HG03097 (cell line): ENCODE results near the gene NIP7.
"Not testable (repeated sequence)": the region's sequence is repeated elsewhere in the genome, so short reads cannot be mapped to it uniquely, and the experiment has no call there.

Source experiments
- ATAC-seq: cut with Tn5 transposase; IDR thresholded peaks from one replicate; pipeline ENCODE4 v1.9.1; 2021; ENCODE audit not compliant: unreplicated experiment, low FRiP score

The NIP7 gene

DNA sequence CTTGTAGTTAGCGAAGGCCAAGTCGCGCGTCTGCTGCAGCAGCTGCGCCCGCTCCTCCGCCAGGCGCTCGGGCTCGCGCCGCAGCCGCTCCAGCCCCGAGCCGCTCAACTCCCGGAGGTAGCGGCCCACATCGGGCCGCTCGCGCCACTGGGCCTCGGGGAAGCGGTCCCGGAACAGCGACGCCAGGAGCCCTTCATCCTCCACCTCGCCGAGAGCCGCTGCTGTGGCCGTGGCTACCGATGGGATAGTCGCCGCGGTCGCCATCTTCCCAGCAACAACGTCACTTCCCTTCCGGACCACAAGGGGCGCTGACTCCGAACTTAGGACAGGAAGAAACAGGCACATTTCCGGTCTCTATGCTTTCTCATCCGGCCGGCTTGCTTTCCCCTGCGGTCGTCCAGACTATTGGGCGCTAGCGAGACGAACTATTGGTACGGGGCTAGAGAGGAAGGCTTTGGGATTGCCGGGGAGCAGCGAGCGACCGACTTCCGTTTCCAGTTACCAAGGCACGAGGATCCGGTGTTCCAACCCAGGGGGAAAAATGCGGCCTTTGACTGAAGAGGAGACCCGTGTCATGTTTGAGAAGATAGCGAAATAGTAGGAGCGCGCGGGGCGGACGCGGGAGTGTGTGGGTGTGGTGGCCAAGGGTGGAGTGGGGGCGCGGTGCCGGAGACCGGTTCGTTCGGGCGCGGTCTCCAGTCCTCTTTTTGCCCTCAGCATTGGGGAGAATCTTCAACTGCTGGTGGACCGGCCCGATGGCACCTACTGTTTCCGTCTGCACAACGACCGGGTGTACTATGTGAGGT is at the start of gene NIP7, which contains the start of gene COG8:
Gene NIP7 (plus strand): TSS at position 484 of the 806 bp plus-strand sequence. CDS start 58 bp downstream, at position 542.
Gene COG8 (minus strand): TSS at position 276 of the 806 bp plus-strand sequence. CDS start 12 bp downstream, at position 264.
- ATAC-seq: peak; percentile 85

DNA sequence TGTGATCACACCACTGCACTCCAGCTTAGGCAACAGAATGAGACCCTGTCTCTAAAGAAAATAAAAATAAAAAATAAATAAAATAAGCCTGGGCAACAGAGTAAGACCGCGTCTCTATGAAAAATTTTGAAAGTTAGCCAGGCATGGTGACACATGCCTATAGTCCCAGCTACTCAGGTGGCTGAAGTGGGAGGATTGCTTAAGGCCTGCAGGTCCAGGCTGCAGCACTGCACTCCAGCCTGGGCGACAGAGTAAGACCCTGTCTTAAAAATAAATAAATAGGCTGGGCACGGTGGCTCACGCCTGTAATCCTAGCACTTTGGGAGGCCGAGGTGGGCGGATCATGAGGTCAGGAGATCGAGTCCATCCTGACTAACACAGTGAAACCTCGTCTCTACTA is 47.9 kb upstream of the NIP7 start:
- not testable (repeated sequence) for ATAC-seq

DNA sequence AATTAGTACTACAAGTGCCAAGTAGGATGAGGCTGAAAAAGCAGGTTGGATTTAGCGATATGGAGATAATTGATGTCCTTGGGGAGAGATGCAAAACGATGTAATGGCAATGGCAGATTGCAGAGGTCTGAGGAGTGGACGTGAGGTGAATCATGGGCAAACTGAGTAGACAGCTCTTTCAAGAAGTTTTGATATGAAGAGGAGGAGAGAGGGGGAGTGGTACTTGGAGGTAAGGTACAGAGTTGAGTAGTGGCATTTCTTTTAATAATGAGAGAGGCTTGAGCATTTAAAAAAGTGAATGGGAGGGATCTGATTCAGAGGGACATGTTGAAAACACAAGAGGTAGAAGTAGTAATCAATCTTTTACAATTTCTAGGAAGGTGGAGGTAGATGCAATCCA is 46.2 kb upstream of the NIP7 start:
- no peak for ATAC-seq

DNA sequence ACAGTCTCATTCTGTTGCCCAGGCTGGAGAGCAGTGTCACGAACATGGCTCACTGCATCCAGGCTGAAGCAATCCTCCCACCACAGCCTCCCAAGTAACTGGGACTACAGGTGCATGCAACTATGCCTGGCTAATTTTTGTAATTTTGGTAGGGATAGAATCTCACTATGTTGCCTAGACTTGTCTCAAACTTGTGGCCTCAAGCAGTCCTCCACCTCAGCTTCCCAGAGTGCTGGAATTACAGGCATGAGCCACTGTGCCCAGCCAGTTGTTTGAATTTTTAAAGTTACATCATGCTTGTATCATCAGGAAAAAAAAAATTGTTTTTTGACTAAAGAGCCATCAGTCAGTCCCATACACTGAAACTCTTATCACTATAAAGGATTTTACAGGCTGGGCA is 45.5 kb upstream of the NIP7 start:
- no peak for ATAC-seq

DNA sequence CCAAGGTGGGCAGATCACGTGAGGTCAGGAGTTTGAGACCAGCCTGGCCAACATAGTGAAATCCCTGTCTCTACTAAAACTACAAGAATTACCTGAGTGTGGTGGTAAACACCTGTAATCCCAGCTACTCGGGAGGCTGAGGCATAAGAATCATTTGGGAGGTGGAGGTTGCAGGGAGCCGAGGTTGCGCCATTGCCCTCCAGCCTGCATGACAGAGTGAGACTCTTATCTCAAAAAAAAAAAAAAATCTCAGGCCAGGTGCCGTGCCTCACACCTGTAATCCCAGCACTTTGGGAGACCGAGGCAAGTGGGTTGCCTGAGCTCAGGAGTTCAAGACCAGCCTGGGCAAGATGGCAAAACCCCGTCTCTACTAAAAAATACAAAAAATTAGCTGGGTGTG is 42.8 kb upstream of the NIP7 start:
- ATAC-seq: not testable (repeated sequence)

DNA sequence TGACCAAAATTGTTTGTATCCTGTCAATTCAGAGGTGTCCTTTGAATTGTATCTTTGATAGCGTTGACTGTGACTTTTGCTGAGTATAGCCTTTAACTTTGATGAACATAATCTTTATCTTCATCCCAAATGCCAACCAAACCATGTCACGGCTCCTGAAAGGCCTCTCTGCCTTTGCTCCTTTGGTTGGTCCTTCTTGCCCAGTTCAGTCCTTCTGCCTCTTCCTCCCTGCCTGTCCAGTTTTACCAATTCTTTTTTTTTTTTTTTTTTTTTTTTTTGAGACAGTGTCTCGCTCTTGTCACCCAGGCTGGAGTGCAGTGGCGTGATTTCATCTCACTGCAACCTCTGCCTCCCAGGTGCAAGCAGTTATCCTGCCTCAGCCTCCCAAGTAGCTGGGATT is 41.3 kb upstream of the NIP7 start:
- ATAC-seq: no peak

DNA sequence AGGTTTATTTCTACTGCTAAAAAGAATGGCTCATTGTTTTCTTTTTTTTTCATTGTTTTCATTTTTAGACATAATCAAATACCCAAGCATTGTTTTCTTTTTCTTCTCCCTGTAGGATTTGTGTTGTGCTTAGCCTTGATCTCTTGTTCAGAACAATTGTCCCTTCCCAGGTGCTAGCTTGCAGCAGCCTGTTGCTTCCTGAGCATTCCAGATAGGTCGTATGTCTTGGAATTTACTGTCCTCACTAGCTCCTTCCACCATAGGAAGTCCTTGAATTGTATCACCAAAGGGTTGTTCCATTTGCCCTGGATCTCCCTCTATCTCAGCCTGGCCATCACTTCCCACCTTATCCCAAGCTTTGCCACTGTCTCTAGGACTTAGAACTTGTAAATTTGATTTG is 38.4 kb upstream of the NIP7 start:
- ATAC-seq: no peak

DNA sequence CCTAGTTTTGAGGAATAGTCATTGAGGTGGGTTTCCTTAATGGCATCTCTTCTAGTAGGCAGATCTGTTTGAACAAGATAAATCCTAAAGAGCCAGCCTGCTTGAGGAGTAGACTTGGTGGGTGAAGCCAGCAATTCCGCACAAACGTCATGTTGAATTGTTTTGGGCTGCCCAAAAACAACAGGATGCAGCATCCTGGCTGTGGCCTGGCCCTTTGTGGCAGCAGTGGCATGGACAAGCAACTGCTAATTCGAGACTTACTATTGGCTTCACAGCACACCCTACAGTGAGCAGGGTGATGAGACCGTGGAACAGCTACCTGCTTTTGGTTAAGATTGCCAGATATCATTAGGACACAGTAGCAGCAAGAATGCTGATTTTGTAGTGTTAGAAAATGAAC is 37.7 kb upstream of the NIP7 start:
- no peak for ATAC-seq

DNA sequence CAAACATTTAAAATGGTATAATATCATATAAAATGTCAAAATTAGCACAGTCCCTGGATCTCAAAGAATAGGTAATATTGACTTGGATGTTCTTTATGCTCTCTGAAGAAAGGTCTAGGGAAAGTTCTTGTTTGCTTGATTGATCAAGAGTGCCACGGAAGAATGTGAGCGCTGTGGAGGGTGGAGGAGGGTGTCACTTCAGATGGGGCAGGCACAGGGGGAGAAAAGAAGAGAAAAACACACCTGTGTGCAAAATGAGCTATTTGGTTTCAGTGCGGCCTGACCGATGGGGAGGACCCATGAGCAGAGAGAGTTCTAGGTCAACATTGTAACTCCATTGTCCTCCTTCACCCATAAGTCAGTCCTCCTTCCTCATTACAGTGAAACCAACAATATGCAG is 37.3 kb upstream of the NIP7 start:
- no peak for ATAC-seq

GRCh38 chr16:69306031-69306430 is 33.5 kb upstream of the NIP7 start:
- ATAC-seq: no peak

DNA sequence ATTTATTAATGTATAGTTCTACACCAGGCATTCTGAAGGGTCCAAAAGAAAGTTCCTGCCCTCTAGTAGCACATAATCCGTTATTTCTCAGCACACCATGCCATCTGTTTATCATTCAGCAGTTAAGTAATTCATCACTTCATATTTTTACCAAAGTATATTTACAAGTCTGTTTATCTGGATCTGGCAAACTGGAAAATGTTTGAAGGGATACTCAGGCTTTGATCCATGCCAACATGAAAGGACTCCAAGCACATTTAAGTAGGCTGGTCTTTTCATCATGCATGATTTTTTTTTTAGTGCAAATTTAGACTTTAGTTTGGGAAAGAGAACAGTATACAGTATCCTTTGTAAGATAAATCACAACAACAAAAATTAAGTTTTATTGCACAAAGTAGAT is 32.5 kb upstream of the NIP7 start:
- ATAC-seq: no peak

- ATAC-seq: no peak
Observed at GRCh38 chr16:69307856-69308255, 31.7 kb upstream of the NIP7 start.

DNA sequence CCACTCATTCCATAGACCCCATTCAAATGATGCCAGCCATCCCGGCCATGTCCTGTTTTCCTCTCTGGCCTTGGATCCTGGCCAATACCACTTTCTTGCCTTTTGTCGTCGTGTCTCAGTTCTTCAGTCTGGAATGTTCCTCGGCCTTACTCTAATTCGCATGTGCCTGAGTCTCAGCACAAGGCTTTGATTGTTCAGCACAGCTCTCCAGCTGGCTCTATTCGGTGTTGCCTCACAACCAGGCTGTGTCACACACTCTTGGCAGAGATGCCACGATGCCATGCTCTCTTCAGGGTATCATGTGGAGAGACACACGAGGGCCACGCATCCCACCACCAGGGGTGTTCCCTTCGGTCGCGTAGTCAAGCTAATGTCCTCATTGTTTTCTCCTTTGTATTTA is 30.3 kb upstream of the NIP7 start:
- no peak for ATAC-seq

DNA sequence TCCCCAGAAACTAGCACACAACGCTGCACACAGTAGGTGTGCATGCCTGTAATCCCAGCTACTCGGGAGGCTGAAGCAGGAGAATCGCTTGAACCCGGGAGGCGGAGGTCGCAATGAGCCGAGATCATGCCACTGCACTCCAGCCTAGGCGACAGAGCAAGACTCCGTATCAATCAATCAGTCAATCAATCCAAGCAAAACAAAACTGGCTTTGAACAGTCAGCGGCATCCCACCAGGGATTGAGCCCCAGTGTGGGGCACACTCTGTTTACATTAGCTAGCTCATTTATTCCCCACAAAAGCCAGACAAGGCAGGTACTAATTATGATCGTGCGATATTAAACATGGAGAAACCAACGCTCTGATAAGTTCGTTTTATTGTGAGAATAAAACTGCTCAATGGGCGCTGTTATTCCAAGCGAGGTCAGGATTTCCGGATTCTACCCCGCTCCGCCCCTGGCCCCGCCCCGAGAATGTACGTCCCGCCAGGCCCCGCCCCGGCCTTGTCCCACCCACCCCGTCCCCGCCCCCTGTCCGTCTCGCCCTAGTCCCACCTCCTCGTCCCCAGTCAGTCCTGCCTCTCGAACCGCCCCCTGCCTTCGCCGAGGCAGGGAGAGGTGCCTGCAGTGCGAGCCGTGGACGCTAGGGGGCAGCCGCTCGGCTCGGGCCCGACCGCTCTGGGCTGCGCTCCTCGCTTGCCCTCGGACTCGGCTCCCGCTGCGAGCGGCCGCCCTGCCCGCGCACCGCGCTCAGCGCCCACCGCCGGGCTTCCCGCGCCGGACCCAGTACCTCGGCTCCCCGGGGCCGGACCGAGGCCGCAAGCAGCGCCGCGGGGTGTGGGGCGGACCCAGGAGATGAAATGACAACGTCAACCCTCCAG is 28.7 kb upstream of the NIP7 start, which contains the start of gene VPS4A:
Gene VPS4A (plus strand): TSS at position 698 of the 880 bp plus-strand sequence. CDS start 162 bp downstream, at position 860.
- peak; percentile 93 for ATAC-seq

GRCh38 chr16:69311533-69312387 is 27.8 kb upstream of the NIP7 start:
- ATAC-seq: peak; percentile 40

- no peak for ATAC-seq
Observed at GRCh38 chr16:69313469-69313868, 26.1 kb upstream of the NIP7 start.

DNA sequence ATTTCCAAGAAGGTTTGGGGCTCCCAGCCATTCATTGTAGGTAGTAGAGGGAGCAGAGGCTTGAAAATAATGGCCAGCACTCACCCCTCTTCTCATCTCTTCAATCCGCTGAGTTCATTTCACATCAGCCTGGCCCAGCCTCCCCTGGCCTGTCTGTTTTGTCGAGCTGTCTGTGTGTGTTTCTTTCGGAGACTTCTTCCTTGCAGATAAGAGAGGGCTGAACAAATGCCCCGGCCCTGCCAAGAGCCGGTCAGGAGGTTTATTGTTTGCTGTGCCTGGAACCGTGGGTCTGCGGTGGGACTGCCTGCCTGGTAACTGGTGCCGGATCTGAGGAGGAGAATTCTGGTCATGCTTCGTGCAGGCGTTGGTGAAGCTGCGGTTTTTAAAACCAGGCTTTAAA is 25.0 kb upstream of the NIP7 start:
- ATAC-seq: no peak

DNA sequence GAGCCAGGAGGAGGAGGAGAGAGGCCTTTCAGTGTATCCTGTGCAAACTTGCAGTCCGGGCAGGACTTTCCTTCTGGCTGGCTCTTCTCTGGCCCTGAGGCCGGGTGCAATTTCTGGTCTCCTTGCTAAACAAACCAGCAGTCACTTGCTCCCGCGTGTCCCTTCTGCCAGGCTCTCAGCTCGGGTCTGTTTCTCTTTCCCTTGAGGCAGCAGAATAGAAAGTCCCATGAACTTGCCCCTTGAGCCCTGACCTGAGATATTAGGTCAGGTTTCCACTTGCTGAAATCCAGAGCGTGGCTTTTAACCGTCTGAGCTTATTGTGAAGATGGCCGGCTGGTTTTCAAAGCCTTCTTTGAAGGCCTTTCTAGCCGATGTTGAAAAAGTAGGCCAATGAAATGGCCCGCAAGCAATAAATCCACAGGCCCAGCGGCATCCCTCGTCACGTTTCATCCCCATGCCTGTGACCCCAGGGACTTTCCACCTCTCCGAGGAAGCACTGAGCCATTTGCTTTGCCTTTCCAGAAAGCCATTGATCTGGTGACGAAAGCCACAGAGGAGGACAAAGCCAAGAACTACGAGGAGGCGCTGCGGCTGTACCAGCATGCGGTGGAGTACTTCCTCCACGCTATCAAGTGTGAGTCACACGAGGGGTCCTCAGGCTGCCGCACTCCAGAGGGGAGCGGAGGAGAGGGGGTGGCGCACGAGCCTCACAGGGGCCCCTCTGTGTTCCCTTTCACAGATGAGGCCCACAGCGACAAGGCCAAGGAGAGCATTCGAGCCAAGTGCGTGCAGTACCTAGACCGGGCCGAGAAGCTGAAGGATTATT is 23.9 kb upstream of the NIP7 start:
- no peak for ATAC-seq

DNA sequence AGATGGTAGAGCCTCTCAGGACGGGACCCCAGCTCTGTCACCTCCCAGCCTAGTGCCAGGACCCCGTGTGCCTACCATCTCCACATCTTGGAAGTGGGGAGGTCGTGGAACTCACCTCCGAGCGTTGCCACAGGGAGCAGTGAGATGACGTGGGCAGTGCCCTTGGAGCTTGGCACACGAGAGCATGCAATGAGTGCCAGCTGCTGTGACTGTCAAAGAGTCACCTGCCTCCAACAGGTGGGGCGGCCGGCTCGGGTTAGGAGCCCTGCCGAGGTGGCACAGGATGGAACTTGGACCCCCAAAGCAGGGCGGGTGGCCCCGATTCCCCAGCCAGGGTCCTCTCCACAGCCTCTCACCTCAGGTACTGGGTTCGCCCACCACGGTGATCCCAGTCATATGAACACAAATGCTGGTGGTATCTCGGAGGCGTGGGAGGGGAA is 23.0 kb upstream of the NIP7 start:
- ATAC-seq: no peak
